ENCODE results near the gene ADSL.
"Not testable (repeated sequence)": the region's sequence is repeated elsewhere in the genome, so short reads cannot be mapped to it uniquely, and the experiment has no call there.

The ADSL gene

DNA sequence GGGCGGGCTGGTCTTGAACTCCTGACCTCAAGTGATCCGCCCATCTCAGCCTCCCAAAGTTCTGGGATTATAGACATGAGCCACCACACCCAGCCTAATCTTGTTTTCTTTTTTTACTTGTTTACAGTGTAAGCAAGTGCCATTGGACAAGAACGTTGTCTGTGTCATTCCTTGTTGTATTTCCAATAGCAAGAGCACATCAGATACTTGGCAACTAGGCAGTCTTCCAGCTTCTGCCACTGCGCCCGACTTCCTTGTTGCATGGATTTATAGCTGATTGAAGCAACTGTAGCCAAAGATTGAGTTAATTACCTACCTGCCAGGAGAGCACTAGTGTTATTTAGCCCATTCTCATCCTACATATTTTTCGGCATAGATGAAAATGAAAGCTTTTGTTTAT, 21.0 kb downstream of the ADSL start:
- DNase-seq (ENCODE audit: low read depth, low spot score), result no peak

GRCh38 chr22:40368016-40368415, 21.7 kb downstream of the ADSL start:
- DNase-seq (ENCODE audit: low read depth, low spot score), result no peak

DNA sequence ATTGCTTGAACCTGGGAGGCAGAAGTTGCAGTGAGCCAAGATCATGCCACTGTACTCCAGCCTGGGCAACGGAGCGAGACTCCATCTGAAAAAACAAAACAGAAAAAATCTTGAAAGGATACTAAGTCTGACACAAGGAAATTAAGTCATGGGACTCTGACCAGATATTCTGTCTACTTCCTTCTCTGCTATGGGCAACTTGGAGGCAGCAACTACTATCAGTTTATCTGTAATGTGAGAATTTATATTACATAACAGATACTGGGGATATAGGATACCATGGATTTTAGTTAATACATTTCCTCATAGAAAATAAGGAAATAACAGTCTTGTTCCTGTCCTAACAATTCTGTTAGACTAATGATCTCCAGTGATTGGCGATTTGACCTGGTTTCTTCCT, 22.5 kb downstream of the ADSL start:
- no peak for DNase-seq (ENCODE audit: low read depth, low spot score)

- no peak for DNase-seq (ENCODE audit: low read depth, low spot score)
Measured at GRCh38 chr22:40374567-40374966, 28.3 kb downstream of the ADSL start.

- no peak for DNase-seq (ENCODE audit: low read depth, low spot score)
Measured at GRCh38 chr22:40376149-40376548, 29.8 kb downstream of the ADSL start.

DNA sequence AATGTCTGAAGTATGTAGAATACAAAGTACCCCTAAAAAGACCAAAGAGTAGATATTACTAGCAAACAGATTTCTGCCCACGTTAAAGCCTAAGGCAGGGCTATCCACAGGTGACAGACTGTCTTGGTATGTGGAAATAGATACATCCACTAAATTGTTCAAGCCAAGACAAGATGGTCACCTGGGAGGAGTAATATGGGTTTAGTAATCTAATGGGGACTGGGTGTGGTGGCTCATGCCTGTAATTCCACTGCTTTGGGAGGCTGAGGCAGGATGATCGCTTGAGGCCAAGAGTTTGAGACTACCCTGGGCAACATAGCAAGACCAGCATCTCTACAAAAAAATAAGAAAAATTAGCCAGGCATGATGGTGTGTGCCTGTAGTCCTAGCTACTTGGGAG, 31.6 kb downstream of the ADSL start:
- no peak for DNase-seq (ENCODE audit: low read depth, low spot score)

DNA sequence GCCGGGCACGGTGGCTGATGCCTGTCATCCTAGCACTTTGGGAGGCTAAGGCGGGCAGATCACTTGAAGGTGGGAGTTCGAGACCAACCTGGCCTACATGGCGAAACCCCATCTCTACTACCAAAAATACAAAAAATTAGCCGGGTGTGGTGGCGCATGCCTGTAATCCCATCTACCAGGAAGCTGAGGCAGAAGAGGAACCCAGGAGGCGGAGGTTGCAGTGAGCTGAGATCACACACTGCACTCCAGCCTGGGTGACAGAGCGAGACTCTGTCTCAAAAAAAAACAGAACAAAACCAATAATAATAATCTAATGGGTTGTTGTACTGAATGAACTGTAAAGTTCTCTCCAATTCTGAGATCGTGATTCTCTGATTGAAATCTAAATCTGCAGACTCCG, 32.1 kb downstream of the ADSL start:
- DNase-seq (ENCODE audit: low read depth, low spot score), result not testable (repeated sequence)

- no peak for DNase-seq (ENCODE audit: low read depth, low spot score)
Measured at GRCh38 chr22:40381461-40381860, 35.2 kb downstream of the ADSL start.

DNA sequence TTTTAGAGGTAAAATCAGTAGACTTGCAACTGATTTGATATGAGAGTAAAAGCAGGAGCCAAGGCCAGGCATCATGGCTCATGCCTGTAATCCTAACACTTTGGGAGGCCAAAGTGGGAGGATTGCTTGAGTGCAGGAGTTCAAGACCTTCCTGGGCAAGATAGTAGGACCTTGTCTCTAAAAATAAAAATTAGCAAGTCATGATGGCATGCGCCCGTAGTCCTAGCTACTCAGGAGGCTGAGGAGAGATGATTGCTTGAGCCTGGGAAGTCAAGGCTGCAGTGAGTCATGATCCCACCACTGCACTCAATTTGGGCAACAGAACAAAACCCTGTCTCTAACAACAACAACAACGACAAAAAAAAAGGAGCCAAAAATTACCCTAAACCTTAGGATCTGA, 37.6 kb downstream of the ADSL start:
- DNase-seq (ENCODE audit: low read depth, low spot score), result no peak

GRCh38 chr22:40385036-40385782, 38.9 kb downstream of the ADSL start:
- DNase-seq (ENCODE audit: low read depth, low spot score), result no peak

DNA sequence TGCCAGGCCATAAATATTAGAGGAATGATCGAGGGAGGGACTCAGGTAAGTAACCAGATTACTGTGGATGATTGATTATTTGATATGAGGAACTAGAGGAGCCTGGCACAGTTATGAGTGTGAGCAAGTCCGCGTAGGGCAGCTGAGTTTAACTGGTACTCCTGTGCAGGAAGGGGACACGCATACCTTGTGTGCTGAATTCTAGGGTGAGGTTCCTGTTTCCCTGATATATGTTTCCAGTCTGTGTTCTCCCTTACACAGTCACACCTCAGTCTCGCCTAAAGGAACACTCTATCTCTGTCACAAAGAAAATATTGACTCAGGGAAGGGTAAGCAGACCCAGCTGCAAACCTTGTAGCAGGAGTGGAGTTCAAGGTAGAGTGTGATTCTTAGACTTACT, 41.4 kb downstream of the ADSL start:
- DNase-seq (ENCODE audit: low read depth, low spot score), result no peak

GRCh38 chr22:40388231-40388630, 41.9 kb downstream of the ADSL start:
- no peak for DNase-seq (ENCODE audit: low read depth, low spot score)

DNA sequence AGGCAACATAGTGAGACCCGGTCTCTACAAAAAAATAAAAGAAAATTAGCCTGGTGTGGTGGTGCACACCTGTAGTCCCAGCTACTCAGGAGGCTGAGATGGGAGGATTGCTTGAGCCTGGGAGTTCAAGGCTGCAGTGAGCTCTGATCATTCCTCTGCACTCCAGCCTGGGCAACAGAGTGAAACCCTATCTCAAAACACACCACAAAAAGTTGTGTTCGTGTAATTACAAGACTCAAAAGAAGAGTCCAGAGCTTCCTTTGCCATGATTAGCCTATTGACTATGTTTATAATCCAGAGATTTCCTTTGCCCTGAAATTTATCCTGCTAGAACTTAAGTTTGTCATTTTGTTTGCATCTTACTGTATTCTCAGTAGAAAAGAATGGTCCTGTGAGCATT, 45.1 kb downstream of the ADSL start:
- DNase-seq (ENCODE audit: low read depth, low spot score), result no peak

DNA sequence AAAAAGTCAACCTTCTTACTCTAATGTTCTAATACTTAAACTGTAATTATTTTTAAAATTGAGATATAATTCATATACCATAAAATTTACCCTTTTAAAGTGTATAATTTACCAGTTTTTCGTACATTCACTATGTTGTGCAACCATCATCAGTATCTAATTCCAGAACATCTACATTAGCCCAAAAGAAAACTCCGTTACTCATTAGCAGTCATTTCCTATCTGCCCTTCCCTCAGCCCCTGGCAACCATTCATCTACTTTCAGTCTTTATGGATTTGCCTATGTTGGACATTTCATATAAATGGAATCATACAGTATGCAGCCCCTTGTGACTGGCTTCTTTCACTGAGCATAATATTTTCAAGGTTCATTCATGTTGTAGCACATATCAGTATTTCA, 46.3 kb downstream of the ADSL start:
- no peak for DNase-seq (ENCODE audit: low read depth, low spot score)

DNA sequence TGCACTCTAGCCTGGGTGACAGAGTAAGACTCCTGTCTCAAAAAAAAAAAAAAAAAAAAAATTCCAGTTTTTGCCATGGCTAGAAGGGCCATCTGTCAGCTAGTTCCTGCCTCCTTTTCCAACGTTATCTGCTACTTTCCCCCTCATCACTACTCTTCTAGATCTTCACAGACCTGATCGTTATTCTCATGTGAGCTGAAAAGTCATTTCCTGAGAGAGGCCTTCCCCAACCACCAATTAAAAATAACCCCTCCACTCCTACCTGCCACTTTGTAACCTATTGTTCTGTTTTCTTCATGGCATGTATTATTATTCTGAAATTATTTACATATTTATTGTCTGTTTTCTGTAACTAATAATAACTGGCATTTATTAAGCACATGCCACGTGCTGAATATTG, 48.3 kb downstream of the ADSL start:
- no peak for DNase-seq (ENCODE audit: low read depth, low spot score)

DNA sequence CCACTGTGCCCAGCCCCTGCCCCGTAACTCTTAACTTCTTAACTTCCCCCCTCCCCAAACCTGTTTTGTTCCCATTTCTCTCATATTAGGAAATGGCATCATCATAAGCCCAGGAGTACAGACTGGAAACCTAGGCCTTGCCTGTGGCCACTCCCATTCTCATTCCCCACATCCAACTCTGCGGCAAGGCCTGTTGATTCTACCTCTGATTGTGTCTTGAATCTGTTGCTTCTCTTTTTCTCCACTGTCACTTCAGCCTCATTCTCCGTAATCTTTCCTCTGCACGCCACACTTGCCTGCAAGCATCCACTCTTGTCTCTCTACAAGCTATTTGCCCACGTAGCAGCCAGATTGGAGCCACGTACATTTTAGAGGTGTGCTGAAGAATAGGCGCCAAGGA, 49.3 kb downstream of the ADSL start:
- DNase-seq (ENCODE audit: low read depth, low spot score), result no peak

- peak; percentile 88 for DNase-seq (ENCODE audit: low read depth, low spot score)
Measured at GRCh38 chr22:40396882-40397281, 50.6 kb downstream of the ADSL start.

GRCh38 chr22:40397396-40397795, 51.1 kb downstream of the ADSL start:
- DNase-seq (ENCODE audit: low read depth, low spot score), result peak; percentile 27

- no peak for DNase-seq (ENCODE audit: low read depth, low spot score)
Measured at GRCh38 chr22:40399621-40400020, 53.3 kb downstream of the ADSL start.

- no peak for DNase-seq (ENCODE audit: low read depth, low spot score)
Measured at GRCh38 chr22:40400159-40400558, 53.9 kb downstream of the ADSL start.

GRCh38 chr22:40401532-40401931, 55.2 kb downstream of the ADSL start:
- no peak for DNase-seq (ENCODE audit: low read depth, low spot score)

DNA sequence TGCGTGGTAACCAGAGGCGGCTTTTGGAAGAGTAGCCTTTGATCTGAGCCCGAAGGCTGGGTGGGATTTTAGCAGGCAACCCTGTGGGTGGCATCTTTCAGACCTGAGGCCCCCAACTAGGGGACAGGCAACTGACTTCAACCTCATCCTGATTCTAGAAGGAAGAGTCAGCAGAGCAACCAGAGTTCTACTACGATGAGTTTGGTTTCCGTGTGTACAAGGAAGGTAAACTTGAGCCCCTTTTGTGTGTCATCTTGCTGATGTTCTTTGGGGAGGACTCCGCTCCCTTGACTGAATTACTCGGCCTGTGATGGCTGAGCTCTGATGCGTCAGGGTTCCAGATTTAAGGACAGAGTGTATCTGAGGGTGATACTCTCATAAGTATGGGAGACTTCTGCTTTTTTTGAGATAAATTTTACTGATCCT, 55.7 kb downstream of the ADSL start:
- no peak for DNase-seq (ENCODE audit: low read depth, low spot score)

DNA sequence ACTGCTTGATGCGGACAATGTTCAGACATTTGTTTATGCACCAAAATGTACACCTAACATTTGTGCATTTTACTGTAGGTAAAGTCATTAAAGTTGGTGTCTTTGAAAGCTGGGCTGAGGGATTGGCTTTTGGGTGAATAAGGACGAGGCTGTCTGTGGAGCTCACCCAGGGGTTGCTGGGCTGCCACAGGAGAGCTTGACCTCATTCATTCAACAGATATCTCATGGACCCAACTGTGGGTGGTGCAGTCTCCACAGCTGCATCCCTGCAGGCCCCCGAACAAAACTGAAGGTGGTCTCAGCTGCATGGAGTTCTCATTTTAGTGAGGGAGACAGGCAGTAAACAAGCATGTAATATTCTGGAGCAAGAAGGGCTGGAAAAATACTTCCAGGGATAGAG, 56.8 kb downstream of the ADSL start:
- DNase-seq (ENCODE audit: low read depth, low spot score), result no peak

DNA sequence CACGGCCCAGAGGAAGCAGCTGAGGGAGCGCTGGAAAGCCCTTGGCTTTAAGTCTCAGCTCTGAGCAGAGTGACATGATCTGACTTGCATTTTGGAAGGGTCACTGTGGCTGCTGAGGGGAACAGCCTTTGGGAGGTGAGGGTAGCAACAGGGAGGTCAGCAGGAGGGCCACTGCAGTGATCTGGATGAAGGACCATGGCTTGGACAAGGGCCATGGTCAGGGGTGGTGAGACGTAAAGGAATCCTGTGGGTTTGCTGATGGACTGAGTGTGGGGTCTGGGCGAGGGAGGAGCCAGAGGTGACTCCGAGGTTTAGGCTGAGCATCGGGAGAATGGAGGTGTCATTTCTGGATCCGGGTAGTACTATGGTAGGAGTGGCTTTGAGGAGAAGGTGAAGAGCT, 57.4 kb downstream of the ADSL start:
- no peak for DNase-seq (ENCODE audit: low read depth, low spot score)

Measured in ELF-1 (cell line).